ENCODE measurements around the gene FKBP5. TPM values are rescaled to one million over a fixed set of nuclear protein-coding genes. Genes with fewer than 3 reads are reported as not detected.

Gene FKBP5
- total and polyA plus RNA-seq, 2 donors (not counting 1 experiment from before 2014, with no cell fraction given), result 2.8 to 7.4 TPM

DNA sequence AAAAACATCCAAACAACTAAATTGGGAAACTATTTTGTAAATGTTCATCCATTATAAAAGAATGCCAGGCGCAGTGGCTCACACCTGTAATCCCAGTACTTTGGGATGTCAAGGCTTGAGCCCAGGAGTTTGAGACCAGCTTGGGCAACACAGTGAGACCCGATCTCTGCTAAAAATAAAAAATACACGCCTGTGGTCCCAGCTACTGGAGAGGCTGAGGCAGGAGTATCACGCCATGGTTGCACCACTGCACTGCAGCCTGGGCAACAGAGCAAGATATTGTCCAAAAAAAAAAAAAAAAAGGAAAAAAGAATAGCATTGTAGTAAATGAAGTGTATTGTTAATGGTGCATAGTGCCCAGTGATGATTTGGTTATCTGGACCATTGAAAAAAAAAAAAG, 38.7 kb downstream of the FKBP5 start:
- Histone ChIP-seq H3K4me1 (ENCODE audit: control insufficient read depth in 2 of 2, insufficient read depth in 2 of 2, low read length in 2 of 2) (no peaks in the 10 kb centered on the region), H3K27ac (ENCODE audit: low read length in 2 of 2) (no peak overlapping the region), H3K9me3 (ENCODE audit: control extremely low read depth in 1 of 3, control insufficient read depth in 2 of 3, insufficient read depth in 1 of 3, low read length in 2 of 3) (peaks cover 0 to 6% (median 0%) of the 10 kb centered on the region in 3 donors), H3K4me3 (ENCODE audit: control extremely low read depth in 1 of 5, extremely low read depth in 1 of 5, insufficient read depth in 1 of 5, low read depth in 2 of 5, low read length in 4 of 5) (no peak overlapping the region), H3K27me3 (replicated peaks in 1 of 4; ENCODE audit: control extremely low read depth in 1 of 4, control insufficient read depth in 3 of 4, insufficient read depth in 4 of 4, low read length in 3 of 4) (no peaks in the 10 kb centered on the region), H3K36me3 (replicated peaks in 1 of 2; ENCODE audit: control extremely low read depth in 1 of 2, control insufficient read depth in 1 of 2, extremely low read depth in 1 of 2, insufficient read depth in 2 of 2, low read length in 1 of 2) (no peaks in the 10 kb centered on the region), H3K9ac (ENCODE audit: low read length) (no peak overlapping the region), H4K20me1 (ENCODE audit: control insufficient read depth, insufficient read depth, low read length, poor library complexity, severe bottlenecking) (no peaks in the 10 kb centered on the region), H2AFZ (ENCODE audit: insufficient read depth, low read depth, low read length, poor library complexity, severe bottlenecking) (no peak overlapping the region), H3K79me2 (ENCODE audit: control insufficient read depth, insufficient read depth, low read length) (no peaks in the 10 kb centered on the region), H3K4me2 (replicated peaks; ENCODE audit: low read depth, low read length, poor library complexity, severe bottlenecking) (no peak overlapping the region)
- 95% methylated on average over 4 of the region's 4 CpGs for WGBS (ENCODE audit: insufficient coverage)
- ATAC-seq (ENCODE audit: low read depth) (no peak), DNase-seq (no peak)
- ChIA-PET POLR2A (no interaction called here), CTCF (no interaction called here)
- Mint-ChIP-seq H3K4me1 (no peaks in the 10 kb centered on the region), H3K27me3 (no peaks in the 10 kb centered on the region), H3K27ac (no peak overlapping the region), H3K9me3 (ENCODE audit: insufficient read depth) (peaks cover 2% of the 10 kb centered on the region), H3K4me3 (no peak overlapping the region)
- intact Hi-C loops (cut with micrococcal nuclease), result no loop called here
- no peak for TF ChIP-seq EZH2 (IDR thresholded peaks at IDR 0.05; ENCODE audit: borderline replicate concordance, insufficient read depth, low read depth, low read length, poor library complexity, severe bottlenecking)
- TF ChIP-seq, protein P1, sequence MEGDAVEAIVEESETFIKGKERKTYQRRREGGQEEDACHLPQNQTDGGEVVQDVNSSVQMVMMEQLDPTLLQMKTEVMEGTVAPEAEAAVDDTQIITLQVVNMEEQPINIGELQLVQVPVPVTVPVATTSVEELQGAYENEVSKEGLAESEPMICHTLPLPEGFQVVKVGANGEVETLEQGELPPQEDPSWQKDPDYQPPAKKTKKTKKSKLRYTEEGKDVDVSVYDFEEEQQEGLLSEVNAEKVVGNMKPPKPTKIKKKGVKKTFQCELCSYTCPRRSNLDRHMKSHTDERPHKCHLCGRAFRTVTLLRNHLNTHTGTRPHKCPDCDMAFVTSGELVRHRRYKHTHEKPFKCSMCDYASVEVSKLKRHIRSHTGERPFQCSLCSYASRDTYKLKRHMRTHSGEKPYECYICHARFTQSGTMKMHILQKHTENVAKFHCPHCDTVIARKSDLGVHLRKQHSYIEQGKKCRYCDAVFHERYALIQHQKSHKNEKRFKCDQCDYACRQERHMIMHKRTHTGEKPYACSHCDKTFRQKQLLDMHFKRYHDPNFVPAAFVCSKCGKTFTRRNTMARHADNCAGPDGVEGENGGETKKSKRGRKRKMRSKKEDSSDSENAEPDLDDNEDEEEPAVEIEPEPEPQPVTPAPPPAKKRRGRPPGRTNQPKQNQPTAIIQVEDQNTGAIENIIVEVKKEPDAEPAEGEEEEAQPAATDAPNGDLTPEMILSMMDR (IDR thresholded peaks at IDR 0.05), result no peak

DNA sequence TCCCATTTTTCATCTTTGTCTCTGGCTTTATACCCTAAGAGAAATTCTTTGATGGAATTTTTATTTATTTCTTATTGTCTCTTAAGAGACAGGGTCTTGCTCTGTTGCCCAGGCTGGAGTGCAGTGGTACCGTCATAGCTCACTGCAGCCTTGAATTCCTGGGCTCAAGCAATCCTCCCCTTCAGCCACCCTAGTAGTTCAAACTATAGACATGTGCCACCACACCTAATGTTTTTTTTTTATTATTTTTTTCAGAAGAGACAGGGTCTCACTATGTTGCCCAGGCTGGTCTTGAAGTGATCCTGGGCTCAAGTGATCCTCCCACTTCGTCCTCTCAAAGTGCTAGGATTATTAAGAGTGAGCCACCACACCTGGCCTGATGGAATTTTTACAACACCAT, 40.5 kb downstream of the FKBP5 start:
- ChIA-PET POLR2A (no interaction called here), CTCF (no interaction called here)
- Mint-ChIP-seq H3K4me1 (no peaks in the 10 kb centered on the region), H3K4me3 (no peak overlapping the region), H3K9me3 (ENCODE audit: insufficient read depth) (peaks cover 2% of the 10 kb centered on the region), H3K27me3 (no peaks in the 10 kb centered on the region), H3K27ac (no peak overlapping the region)
- ATAC-seq (ENCODE audit: low read depth) (no peak), DNase-seq (no peak)
- Histone ChIP-seq H3K9ac (ENCODE audit: low read length) (no peak overlapping the region), H3K9me3 (ENCODE audit: control extremely low read depth in 1 of 3, control insufficient read depth in 2 of 3, insufficient read depth in 1 of 3, low read length in 2 of 3) (peaks cover 0 to 6% (median 0%) of the 10 kb centered on the region in 3 donors), H3K4me3 (ENCODE audit: control extremely low read depth in 1 of 5, extremely low read depth in 1 of 5, insufficient read depth in 1 of 5, low read depth in 2 of 5, low read length in 4 of 5) (no peak overlapping the region), H3K27ac (ENCODE audit: low read length in 2 of 2) (no peak overlapping the region), H3K4me1 (ENCODE audit: control insufficient read depth in 2 of 2, insufficient read depth in 2 of 2, low read length in 2 of 2) (no peaks in the 10 kb centered on the region), H2AFZ (ENCODE audit: insufficient read depth, low read depth, low read length, poor library complexity, severe bottlenecking) (no peak overlapping the region), H4K20me1 (ENCODE audit: control insufficient read depth, insufficient read depth, low read length, poor library complexity, severe bottlenecking) (no peaks in the 10 kb centered on the region), H3K36me3 (replicated peaks in 1 of 2; ENCODE audit: control extremely low read depth in 1 of 2, control insufficient read depth in 1 of 2, extremely low read depth in 1 of 2, insufficient read depth in 2 of 2, low read length in 1 of 2) (peaks cover 0 to under 1% of the 10 kb centered on the region in 2 experiments), H3K4me2 (replicated peaks; ENCODE audit: low read depth, low read length, poor library complexity, severe bottlenecking) (no peak overlapping the region), H3K79me2 (ENCODE audit: control insufficient read depth, insufficient read depth, low read length) (no peaks in the 10 kb centered on the region), H3K27me3 (replicated peaks in 1 of 4; ENCODE audit: control extremely low read depth in 1 of 4, control insufficient read depth in 3 of 4, insufficient read depth in 4 of 4, low read length in 3 of 4) (no peaks in the 10 kb centered on the region)
- WGBS (ENCODE audit: insufficient coverage), result 100% methylated on average over 1 of the region's 2 CpGs
- intact Hi-C loops (cut with micrococcal nuclease), result no loop called here
- TF ChIP-seq EZH2 (IDR thresholded peaks at IDR 0.05; ENCODE audit: borderline replicate concordance, insufficient read depth, low read depth, low read length, poor library complexity, severe bottlenecking), result no peak
- TF ChIP-seq, protein P1 (IDR thresholded peaks at IDR 0.05), result no peak

All from B cell (primary cell).